LNCAP (cell line): ENCODE data around the gene KAZN.

Experiments
- CTCF ChIP-seq: fragments of 450-650 bp; IDR thresholded peaks from 2 replicates; pipeline ENCODE4 v1.5.1; 2017; ENCODE audit warnings: mild to moderate bottlenecking

Gene KAZN

DNA sequence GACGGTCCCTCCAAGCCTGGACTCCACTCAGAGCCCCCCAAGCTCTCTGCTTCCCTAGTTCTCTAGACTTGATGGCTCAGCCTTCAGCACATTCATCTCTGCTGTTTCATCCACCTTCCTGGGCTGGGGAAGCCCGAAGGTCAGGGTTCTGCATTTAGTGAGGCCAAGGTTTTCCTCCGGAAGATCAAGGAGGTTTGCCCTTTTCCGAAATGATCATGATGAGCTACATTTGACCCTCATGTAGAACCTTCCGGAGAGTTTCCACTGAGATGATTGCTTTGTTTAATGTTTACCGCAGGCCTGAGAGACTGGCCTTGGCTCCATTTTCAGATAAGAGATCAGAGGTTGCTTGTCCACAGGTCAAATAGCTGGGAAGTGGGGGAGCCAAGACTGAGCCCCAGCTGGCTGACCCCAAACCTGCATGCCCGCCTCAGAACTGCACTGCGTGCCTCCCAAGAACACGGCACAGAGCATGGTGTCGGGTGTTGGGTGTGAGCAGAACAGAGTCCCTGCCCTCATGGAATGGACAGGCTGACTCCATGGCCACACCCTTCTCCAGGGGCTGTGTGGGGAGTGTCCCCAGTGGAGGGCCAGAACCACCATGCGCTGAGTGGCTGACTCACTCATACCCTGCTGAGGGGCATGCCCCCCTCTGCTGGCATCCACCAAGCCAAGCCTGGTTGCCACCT is 354.3 kb downstream of the KAZN start:
- TF ChIP-seq CTCF: no peak

DNA sequence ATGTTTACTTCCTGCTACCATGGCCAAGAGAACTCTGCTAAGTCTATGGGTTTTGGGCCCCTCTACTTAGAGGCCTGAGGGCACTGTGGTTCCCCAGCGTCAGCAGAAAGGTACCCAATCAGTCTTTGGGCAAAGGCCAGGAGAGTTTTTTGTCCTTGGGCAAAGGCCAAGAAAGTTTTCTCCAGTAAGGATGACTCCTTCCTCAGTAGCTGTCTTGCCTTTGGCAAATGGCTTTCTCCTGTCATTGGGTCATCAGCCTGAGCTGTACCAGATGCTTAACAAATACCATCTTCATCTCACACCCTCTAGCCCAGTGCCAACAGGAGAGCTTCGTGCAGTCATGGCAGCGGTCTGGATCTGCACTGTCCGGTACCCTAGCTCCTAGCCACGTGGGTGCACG is 355.7 kb downstream of the KAZN start:
- no peak for TF ChIP-seq CTCF

- TF ChIP-seq CTCF: no peak
These were observed 356.4 kb downstream of the KAZN start for GRCh38 chr1:14954930-14955329.

DNA sequence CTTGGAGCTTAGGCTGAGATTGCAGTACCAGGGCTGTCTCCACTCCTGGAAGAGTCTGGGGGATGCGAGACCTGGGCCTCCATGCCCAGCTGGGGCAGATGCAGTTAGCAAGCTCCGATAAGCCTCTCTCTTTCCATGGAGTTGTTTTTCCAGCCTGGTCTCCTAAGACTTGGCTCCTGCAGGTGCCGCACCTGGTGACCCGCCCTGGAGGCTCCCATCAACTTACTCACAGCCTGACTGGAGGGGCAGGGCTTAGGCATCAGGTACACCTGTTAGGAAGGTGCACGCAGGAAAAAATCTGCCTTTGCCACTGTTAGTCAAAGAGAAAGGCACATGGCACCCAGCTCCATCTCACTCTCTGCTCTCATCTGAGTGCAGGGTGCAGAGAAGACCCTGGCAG is 356.9 kb downstream of the KAZN start:
- no peak for TF ChIP-seq CTCF

DNA sequence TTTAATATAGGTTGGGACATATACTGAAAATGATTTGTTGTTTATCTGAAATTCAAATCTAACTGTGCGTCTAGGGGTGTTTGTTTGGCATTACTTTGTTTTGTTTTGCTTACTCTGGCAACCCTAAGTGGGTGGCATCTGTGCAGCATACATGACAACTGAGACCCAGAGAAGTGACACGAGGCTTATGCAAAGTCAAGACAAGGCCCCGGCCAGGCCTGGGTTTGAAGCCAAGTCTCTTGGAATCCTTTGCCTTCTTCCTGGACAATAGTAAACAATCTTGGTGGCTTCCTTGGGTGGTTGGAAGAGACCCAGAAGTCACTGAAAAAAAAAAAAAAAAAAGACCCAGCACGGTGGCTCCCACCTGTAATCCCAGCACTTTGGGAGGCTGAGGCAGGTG is 357.5 kb downstream of the KAZN start:
- no peak for TF ChIP-seq CTCF

DNA sequence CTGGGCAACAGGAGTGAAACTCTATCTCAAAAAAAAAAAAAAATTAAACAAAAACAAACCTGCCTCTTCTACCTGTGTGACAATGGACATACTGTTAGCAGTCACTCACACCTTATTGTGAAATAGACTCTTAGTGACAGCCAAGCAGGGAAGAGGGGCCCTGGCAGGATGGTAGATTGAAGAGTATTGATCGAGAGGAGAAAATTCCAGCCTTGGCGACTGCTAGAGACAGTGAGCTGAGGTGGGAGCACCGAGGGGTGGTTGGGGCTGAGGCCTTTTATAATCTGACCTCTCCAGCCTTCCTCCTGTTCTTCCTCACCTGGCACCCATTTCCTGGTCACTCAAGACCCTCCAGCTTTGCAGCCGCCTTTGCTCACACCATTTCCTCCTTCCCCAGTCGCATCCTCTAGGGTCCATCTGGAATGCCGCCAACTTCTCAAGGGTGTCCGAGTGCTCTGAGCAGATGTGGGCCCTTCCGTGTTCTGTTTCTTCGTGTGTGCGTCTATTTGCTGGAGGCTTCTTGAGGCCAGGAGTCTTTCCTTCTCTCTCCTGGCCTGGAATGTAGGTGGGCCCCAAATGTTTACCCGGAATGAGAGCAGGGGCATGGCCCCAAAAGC is 358.2 kb downstream of the KAZN start:
- no peak for TF ChIP-seq CTCF

- TF ChIP-seq CTCF: no peak
These were observed 359.1 kb downstream of the KAZN start for GRCh38 chr1:14957375-14958098.
